Upper lobe of left lung (tissue), 6 donors: ENCODE measurements around the gene TNPO2. TPM values are rescaled to one million over a fixed set of nuclear protein-coding genes. Genes with fewer than 3 reads are reported as not detected.

ENCODE experiments used
- ATAC-seq, 2 donors: fragments of 200-7000 bp; cut with Tn5 transposase; one replicate each; pipeline ENCODE4 v1.9.1; 2022; ENCODE audit warnings: mild to moderate bottlenecking in 2 of 2, moderate library complexity in 2 of 2; ENCODE audit not compliant: low FRiP score in 2 of 2
- DNase-seq, 2 donors: peaks; one replicate each; pipeline ENCODE4 v3.0.0-alpha.2; 2019 to 2020
- H3K27ac ChIP-seq, 4 donors: fragments of 200-600 bp; sonication (generic); one replicate each; pipeline ENCODE4 v1.5.1; 2016 to 2019
- H3K27me3 ChIP-seq, 4 donors: fragments of 200-600 bp; sonication (generic); one replicate each; pipeline ENCODE4 v1.5.1; 2017 to 2019
- H3K36me3 ChIP-seq, 4 donors: fragments of 200-600 bp; sonication (generic); one replicate each; pipeline ENCODE4 v1.5.1; 2016 to 2019
- H3K4me1 ChIP-seq, 4 donors: fragments of 200-600 bp; sonication (generic); one replicate each; pipeline ENCODE4 v1.5.1; 2018 to 2019
- H3K4me3 ChIP-seq, 4 donors: fragments of 200-600 bp; sonication (generic); one replicate each; pipeline ENCODE4 v1.5.1; 2017 to 2019; ENCODE audit warnings: mild to moderate bottlenecking in 2 of 4, moderate library complexity in 1 of 4
- H3K9me3 ChIP-seq, 4 donors: fragments of 200-600 bp; sonication (generic); one replicate each; pipeline ENCODE4 v1.5.1; 2018 to 2019
- EP300 ChIP-seq, 4 donors: sonication (generic); formaldehyde crosslinking; IDR thresholded peaks; one replicate each; pipeline ENCODE4 v1.5.1; 2017; ENCODE audit warnings: antibody characterized with exemption in 4 of 4, control low read depth in 2 of 4
- POLR2A ChIP-seq, 4 donors: fragments of 450-650 bp; IDR thresholded peaks; one replicate each; pipeline ENCODE4 v1.5.1; 2016 to 2017; ENCODE audit warnings: antibody characterized with exemption in 4 of 4, mild to moderate bottlenecking in 2 of 4
- POLR2AphosphoS5 ChIP-seq, 2 donors: sonication (generic); formaldehyde crosslinking; IDR thresholded peaks; one replicate each; pipeline ENCODE4 v1.5.1; 2017; ENCODE audit warnings: antibody characterized with exemption in 2 of 2
- WGBS, 2 donors: methylation state at CpG; one replicate each; pipeline ENCODE4 v1.1.5; 2017 to 2018; 5-methylcytosine and 5-hydroxymethylcytosine counted together
- total RNA-seq, 6 donors: library from RNA; depleted of rRNA in 4 of 6; stranded (reverse); fragments of >200 nt in 4 of 6; gene quantifications; one replicate each; pipeline versions ENCODE4 v1.1.0 to v1.2.1, GENCODE V29; 2016 to 2021
- TF ChIP-seq, protein P1 (sequence below), 6 experiments: fragments of 450-650 bp in 4 of 6; fragments of 200-600 bp in 2 of 6; sonication (generic) in 2 of 6; IDR thresholded peaks; one replicate each; pipeline ENCODE4 v1.5.1; 2016 to 2019; ENCODE audit warnings: antibody characterized with exemption in 6 of 6
- donor health status: DM: no; HTN: no; CAD: no; lungs with moderate emphysema.
- donor health status: DM: no; HTN: yes; CAD: no; lungs with severe emphysema.

The TNPO2 gene
- total RNA-seq, 6 donors from 2014 or later, result 43.5 to 124 (median 46.1) TPM

DNA sequence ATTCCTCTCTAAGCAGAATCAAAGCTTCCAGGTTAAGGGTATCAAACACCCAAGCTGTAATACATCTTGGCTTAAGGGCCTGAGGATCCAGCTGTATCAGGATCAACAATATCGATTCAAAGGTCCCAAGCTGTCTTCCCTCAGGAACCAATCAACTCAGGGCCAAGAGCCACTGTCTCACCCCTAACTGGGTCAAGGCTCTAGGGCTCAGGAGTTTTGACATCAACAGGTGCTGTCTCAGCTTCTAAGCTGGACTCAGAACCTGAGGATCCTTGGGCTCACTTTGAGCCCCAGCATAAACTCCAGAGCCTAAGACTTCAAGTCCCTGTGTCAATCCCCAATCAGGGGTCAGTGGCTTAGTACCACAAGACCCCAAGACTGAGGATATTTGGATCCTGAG is 28.2 kb downstream of the TNPO2 start:
- Histone ChIP-seq H3K4me1 (peaks cover 12 to 30% (median 14%) of the 10 kb centered on the region in 4 donors), H3K4me3 (peak overlapping the region in 3 of 4 donors; percentile 62 to 94 (median 84)), H3K36me3 (peaks cover 0 to 22% (median 4%) of the 10 kb centered on the region in 4 donors), H3K27me3 (no peaks in the 10 kb centered on the region), H3K9me3 (no peaks in the 10 kb centered on the region), H3K27ac (peak overlapping the region in 1 of 4 donors; percentile 86)
- TF ChIP-seq, protein P1, sequence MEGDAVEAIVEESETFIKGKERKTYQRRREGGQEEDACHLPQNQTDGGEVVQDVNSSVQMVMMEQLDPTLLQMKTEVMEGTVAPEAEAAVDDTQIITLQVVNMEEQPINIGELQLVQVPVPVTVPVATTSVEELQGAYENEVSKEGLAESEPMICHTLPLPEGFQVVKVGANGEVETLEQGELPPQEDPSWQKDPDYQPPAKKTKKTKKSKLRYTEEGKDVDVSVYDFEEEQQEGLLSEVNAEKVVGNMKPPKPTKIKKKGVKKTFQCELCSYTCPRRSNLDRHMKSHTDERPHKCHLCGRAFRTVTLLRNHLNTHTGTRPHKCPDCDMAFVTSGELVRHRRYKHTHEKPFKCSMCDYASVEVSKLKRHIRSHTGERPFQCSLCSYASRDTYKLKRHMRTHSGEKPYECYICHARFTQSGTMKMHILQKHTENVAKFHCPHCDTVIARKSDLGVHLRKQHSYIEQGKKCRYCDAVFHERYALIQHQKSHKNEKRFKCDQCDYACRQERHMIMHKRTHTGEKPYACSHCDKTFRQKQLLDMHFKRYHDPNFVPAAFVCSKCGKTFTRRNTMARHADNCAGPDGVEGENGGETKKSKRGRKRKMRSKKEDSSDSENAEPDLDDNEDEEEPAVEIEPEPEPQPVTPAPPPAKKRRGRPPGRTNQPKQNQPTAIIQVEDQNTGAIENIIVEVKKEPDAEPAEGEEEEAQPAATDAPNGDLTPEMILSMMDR (IDR thresholded peaks at IDR 0.05), result no peak
- TF ChIP-seq POLR2AphosphoS5 (IDR thresholded peaks at IDR 0.05), result no peak
- no peak for TF ChIP-seq POLR2A (IDR thresholded peaks at IDR 0.05)
- TF ChIP-seq EP300 (IDR thresholded peaks at IDR 0.05), result no peak
- WGBS, 2 donors, result 71 to 83% methylated on average over 1 of the region's 1 CpG
- no peak for DNase-seq
- ATAC-seq, result no peak

DNA sequence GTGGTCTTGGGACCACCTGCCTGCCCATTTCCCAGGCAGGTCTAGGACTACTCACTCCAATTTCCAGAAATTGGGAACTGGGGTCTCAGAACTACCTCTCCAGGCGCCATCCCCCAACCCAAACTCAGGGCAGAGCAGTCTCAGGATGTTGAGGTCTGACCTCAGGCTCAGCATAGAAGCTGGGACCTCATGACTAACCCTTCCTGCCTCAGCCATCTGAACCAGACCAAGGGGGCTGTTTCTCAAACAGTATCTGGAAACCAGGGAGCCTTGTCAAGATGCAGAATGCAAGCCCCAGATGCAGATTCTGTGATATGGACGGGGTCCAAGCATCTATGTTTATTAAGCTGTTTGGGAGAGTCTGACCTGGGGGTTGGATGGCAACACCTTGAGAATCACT is 28.6 kb downstream of the TNPO2 start:
- Histone ChIP-seq H3K27me3 (no peaks in the 10 kb centered on the region), H3K27ac (no peak overlapping the region), H3K9me3 (no peaks in the 10 kb centered on the region), H3K4me1 (peaks cover 12 to 30% (median 14%) of the 10 kb centered on the region in 4 donors), H3K36me3 (peaks cover 0 to 17% (median under 1%) of the 10 kb centered on the region in 4 donors), H3K4me3 (peak overlapping the region in 1 of 4 donors; percentile 94)
- WGBS, 2 donors, result 50 to 79% methylated on average over 1 to 2 of the region's 2 CpGs
- ATAC-seq (no peak), DNase-seq (no peak)
- TF ChIP-seq POLR2AphosphoS5 (IDR thresholded peaks at IDR 0.05) (no peak), POLR2A (IDR thresholded peaks at IDR 0.05) (no peak), EP300 (IDR thresholded peaks at IDR 0.05) (no peak)
- TF ChIP-seq, protein P1 (IDR thresholded peaks at IDR 0.05), result no peak

DNA sequence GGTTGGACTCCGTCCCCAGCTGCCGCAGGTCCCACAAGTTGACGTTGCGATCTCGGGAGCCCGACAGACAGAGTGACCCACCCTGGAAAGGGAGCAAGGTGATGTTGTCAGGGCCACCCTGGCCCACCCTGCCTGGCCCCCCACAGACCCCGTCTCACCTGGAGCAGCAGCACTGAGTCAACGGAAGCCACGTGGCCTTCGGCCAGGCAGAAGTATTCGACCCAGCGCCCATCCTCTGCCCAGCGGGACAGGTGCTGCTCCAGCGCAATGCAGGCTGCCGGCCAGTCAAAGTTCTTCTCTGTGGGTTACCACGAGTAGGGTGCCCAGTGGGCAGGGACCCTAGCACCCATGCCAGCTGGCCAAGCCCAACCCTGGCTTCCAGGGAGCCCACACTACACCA is 29.1 kb downstream of the TNPO2 start:
- no peaks in the 10 kb centered on the region for H3K9me3 ChIP-seq
- no peak overlapping the region for H3K27ac ChIP-seq
- WGBS, 2 donors, result 90 to 100% methylated on average over 3 to 16 of the region's 16 CpGs
- DNase-seq (no peak), ATAC-seq (no peak)
- H3K4me1 ChIP-seq, result peaks cover 12 to 30% (median 14%) of the 10 kb centered on the region in 4 donors
- H3K27me3 ChIP-seq, result no peaks in the 10 kb centered on the region
- TF ChIP-seq POLR2AphosphoS5 (IDR thresholded peaks at IDR 0.05), result no peak
- no peak for TF ChIP-seq POLR2A (IDR thresholded peaks at IDR 0.05)
- TF ChIP-seq, protein P1 (IDR thresholded peaks at IDR 0.05), result no peak
- no peak overlapping the region for H3K4me3 ChIP-seq
- peaks cover 0 to 13% (median 0%) of the 10 kb centered on the region in 4 donors for H3K36me3 ChIP-seq

DNA sequence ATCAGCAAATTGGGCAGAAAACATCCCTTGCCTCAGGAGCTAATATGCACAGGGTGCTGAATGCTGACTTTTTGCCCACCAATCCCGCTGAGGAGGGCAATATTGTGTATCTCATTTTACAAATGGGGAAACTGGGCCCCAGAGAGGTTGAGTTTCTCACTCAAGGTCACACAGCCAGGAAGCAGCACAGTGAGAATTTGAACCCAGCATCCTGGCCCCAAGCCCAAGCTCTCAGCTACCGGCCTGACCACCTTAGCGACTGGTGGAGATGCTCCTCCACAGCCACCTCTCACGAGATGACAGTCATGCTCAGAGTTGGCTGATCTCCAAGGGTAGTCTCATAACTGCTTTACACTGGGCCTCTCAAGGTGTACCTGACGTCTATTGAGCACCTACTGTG is 30.8 kb downstream of the TNPO2 start:
- Histone ChIP-seq H3K4me1 (peaks cover 12 to 30% (median 14%) of the 10 kb centered on the region in 4 donors), H3K27me3 (no peaks in the 10 kb centered on the region), H3K9me3 (no peaks in the 10 kb centered on the region), H3K36me3 (peaks cover 0 to 2% (median 0%) of the 10 kb centered on the region in 4 donors), H3K4me3 (no peak overlapping the region), H3K27ac (no peak overlapping the region)
- no peak for DNase-seq
- 80 to 92% methylated on average over 4 of the region's 5 CpGs for WGBS, 2 donors
- ATAC-seq, result no peak
- TF ChIP-seq POLR2AphosphoS5 (IDR thresholded peaks at IDR 0.05) (no peak), EP300 (IDR thresholded peaks at IDR 0.05) (no peak)

DNA sequence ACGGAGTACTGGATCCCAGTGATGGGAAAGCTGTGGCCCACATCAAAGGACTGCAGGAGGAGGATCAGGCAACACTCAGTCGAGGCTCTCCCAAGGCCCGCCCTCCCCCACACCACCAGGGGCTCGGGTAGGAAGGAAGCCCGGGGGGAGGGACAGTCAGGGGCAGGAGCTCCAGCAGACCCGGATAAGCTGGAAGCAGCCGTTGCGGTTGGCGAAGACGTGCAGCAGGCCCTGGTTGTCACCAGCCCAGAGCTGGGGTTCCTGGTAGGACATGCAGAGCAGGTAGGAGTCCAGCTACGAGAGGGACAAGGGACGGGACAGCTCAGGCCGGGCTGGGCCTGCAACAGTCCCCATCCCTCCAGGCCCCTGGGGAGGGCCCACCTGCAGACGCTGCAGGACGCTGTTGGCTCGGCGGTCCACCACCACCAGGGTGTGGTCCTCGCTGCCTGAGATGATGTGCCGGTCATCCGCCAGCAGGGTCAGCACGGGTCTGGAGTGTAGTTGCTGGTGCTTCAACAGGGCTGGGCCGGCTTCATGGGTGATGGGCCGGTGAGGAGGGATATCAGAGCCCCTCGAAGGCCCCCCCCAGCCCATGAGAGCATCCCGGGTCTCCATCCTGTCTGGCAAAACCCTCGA is 34.0 kb downstream of the TNPO2 start:
- H3K4me1 ChIP-seq, result peaks cover 0 to 4% (median 0%) of the 10 kb centered on the region in 4 donors
- DNase-seq, result peak in 1 of 2 donors; percentile 71
- peak in 1 of 2 donors; percentile 7 for ATAC-seq
- no peaks in the 10 kb centered on the region for H3K9me3 ChIP-seq
- no peaks in the 10 kb centered on the region for H3K27me3 ChIP-seq
- H3K4me3 ChIP-seq, result no peak overlapping the region
- 61 to 82% methylated on average over 9 to 19 of the region's 26 CpGs for WGBS, 2 donors
- TF ChIP-seq POLR2A (IDR thresholded peaks at IDR 0.05) (no peak), EP300 (IDR thresholded peaks at IDR 0.05) (no peak), POLR2AphosphoS5 (IDR thresholded peaks at IDR 0.05) (no peak)
- TF ChIP-seq, protein P1 (IDR thresholded peaks at IDR 0.05), result no peak
- H3K27ac ChIP-seq, result no peak overlapping the region
- peaks cover 0 to 2% (median 0%) of the 10 kb centered on the region in 4 donors for H3K36me3 ChIP-seq
